ENCODE measurements around the gene CDH23.

DNA sequence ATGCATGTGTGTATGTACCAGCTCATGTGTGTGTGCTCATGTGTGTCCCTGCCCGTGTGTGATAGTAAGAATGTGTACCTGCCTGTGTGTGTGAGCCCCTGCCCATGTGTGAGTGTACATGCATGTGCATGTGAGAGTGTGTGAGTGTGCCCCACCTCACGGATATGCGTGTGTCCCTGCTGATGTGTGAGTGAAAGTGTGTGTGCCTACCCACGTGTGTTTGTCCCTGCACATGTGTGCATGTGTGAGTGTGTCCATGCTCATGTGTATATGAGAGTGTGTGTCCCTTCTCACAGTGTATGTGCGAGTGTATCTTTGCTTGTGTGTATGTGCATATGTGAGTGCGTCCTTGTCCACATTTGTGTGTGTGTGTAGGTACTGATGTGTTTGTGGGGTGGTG is 69.6 kb downstream of the CDH23 start:
- no peak for TF ChIP-seq RAD51 (IDR thresholded peaks at IDR 0.05)
- TF ChIP-seq, protein P1, sequence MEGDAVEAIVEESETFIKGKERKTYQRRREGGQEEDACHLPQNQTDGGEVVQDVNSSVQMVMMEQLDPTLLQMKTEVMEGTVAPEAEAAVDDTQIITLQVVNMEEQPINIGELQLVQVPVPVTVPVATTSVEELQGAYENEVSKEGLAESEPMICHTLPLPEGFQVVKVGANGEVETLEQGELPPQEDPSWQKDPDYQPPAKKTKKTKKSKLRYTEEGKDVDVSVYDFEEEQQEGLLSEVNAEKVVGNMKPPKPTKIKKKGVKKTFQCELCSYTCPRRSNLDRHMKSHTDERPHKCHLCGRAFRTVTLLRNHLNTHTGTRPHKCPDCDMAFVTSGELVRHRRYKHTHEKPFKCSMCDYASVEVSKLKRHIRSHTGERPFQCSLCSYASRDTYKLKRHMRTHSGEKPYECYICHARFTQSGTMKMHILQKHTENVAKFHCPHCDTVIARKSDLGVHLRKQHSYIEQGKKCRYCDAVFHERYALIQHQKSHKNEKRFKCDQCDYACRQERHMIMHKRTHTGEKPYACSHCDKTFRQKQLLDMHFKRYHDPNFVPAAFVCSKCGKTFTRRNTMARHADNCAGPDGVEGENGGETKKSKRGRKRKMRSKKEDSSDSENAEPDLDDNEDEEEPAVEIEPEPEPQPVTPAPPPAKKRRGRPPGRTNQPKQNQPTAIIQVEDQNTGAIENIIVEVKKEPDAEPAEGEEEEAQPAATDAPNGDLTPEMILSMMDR (IDR thresholded peaks at IDR 0.05 in 2 of 3, conservative IDR thresholded peaks at IDR 0.05 in 1 of 3; ENCODE audit: control insufficient read depth in 2 of 3, extremely low read depth in 1 of 3, insufficient read depth in 1 of 3, low read depth in 3 of 3, low read length in 3 of 3) = no peak
- TF ChIP-seq POLR2A (IDR thresholded peaks at IDR 0.05; ENCODE audit: low read depth, low read length) = no peak
- no peak for TF ChIP-seq NR2C2 (IDR thresholded peaks at IDR 0.05; ENCODE audit: borderline replicate concordance, control insufficient read depth, insufficient read length, low read depth)
- TF ChIP-seq, protein P2, sequence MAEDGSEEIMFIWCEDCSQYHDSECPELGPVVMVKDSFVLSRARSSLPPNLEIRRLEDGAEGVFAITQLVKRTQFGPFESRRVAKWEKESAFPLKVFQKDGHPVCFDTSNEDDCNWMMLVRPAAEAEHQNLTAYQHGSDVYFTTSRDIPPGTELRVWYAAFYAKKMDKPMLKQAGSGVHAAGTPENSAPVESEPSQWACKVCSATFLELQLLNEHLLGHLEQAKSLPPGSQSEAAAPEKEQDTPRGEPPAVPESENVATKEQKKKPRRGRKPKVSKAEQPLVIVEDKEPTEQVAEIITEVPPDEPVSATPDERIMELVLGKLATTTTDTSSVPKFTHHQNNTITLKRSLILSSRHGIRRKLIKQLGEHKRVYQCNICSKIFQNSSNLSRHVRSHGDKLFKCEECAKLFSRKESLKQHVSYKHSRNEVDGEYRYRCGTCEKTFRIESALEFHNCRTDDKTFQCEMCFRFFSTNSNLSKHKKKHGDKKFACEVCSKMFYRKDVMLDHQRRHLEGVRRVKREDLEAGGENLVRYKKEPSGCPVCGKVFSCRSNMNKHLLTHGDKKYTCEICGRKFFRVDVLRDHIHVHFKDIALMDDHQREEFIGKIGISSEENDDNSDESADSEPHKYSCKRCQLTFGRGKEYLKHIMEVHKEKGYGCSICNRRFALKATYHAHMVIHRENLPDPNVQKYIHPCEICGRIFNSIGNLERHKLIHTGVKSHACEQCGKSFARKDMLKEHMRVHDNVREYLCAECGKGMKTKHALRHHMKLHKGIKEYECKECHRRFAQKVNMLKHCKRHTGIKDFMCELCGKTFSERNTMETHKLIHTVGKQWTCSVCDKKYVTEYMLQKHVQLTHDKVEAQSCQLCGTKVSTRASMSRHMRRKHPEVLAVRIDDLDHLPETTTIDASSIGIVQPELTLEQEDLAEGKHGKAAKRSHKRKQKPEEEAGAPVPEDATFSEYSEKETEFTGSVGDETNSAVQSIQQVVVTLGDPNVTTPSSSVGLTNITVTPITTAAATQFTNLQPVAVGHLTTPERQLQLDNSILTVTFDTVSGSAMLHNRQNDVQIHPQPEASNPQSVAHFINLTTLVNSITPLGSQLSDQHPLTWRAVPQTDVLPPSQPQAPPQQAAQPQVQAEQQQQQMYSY (CRISPR knock-in tag; IDR thresholded peaks at IDR 0.05) = no peak
- no peak for TF ChIP-seq HDGF (IDR thresholded peaks at IDR 0.05)
- TF ChIP-seq, protein P3, sequence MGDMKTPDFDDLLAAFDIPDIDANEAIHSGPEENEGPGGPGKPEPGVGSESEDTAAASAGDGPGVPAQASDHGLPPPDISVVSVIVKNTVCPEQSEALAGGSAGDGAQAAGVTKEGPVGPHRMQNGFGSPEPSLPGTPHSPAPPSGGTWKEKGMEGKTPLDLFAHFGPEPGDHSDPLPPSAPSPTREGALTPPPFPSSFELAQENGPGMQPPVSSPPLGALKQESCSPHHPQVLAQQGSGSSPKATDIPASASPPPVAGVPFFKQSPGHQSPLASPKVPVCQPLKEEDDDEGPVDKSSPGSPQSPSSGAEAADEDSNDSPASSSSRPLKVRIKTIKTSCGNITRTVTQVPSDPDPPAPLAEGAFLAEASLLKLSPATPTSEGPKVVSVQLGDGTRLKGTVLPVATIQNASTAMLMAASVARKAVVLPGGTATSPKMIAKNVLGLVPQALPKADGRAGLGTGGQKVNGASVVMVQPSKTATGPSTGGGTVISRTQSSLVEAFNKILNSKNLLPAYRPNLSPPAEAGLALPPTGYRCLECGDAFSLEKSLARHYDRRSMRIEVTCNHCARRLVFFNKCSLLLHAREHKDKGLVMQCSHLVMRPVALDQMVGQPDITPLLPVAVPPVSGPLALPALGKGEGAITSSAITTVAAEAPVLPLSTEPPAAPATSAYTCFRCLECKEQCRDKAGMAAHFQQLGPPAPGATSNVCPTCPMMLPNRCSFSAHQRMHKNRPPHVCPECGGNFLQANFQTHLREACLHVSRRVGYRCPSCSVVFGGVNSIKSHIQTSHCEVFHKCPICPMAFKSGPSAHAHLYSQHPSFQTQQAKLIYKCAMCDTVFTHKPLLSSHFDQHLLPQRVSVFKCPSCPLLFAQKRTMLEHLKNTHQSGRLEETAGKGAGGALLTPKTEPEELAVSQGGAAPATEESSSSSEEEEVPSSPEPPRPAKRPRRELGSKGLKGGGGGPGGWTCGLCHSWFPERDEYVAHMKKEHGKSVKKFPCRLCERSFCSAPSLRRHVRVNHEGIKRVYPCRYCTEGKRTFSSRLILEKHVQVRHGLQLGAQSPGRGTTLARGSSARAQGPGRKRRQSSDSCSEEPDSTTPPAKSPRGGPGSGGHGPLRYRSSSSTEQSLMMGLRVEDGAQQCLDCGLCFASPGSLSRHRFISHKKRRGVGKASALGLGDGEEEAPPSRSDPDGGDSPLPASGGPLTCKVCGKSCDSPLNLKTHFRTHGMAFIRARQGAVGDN (IDR thresholded peaks at IDR 0.05) = no peak
- TF ChIP-seq TCF12 (IDR thresholded peaks at IDR 0.05; ENCODE audit: low read depth, low read length) = no peak
- no peak for TF ChIP-seq CBX5 (IDR thresholded peaks at IDR 0.05; ENCODE audit: low read depth)
- no peak for TF ChIP-seq PAX8 (IDR thresholded peaks at IDR 0.05)
- no peak for TF ChIP-seq FOS (IDR thresholded peaks at IDR 0.05; ENCODE audit: borderline replicate concordance, extremely low read depth, insufficient read length)
- no peak for TF ChIP-seq HDAC2 (IDR thresholded peaks at IDR 0.05)

All from GM12878 (cell line).